Limb (tissue), 2 donors: ENCODE data around the gene LPA.
"Not testable (repeated sequence)": the region's sequence is repeated elsewhere in the genome, so short reads cannot be mapped to it uniquely, and the experiment has no call there.

ENCODE experiments used
- DNase-seq, 2 donors: peaks; one replicate each; pipeline ENCODE4 v3.0.0-alpha.2; 2016; ENCODE audit errors: extremely low spot score in 2 of 2

LPA gene, protein sequence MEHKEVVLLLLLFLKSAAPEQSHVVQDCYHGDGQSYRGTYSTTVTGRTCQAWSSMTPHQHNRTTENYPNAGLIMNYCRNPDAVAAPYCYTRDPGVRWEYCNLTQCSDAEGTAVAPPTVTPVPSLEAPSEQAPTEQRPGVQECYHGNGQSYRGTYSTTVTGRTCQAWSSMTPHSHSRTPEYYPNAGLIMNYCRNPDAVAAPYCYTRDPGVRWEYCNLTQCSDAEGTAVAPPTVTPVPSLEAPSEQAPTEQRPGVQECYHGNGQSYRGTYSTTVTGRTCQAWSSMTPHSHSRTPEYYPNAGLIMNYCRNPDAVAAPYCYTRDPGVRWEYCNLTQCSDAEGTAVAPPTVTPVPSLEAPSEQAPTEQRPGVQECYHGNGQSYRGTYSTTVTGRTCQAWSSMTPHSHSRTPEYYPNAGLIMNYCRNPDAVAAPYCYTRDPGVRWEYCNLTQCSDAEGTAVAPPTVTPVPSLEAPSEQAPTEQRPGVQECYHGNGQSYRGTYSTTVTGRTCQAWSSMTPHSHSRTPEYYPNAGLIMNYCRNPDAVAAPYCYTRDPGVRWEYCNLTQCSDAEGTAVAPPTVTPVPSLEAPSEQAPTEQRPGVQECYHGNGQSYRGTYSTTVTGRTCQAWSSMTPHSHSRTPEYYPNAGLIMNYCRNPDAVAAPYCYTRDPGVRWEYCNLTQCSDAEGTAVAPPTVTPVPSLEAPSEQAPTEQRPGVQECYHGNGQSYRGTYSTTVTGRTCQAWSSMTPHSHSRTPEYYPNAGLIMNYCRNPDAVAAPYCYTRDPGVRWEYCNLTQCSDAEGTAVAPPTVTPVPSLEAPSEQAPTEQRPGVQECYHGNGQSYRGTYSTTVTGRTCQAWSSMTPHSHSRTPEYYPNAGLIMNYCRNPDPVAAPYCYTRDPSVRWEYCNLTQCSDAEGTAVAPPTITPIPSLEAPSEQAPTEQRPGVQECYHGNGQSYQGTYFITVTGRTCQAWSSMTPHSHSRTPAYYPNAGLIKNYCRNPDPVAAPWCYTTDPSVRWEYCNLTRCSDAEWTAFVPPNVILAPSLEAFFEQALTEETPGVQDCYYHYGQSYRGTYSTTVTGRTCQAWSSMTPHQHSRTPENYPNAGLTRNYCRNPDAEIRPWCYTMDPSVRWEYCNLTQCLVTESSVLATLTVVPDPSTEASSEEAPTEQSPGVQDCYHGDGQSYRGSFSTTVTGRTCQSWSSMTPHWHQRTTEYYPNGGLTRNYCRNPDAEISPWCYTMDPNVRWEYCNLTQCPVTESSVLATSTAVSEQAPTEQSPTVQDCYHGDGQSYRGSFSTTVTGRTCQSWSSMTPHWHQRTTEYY (N-terminal part only)

DNA sequence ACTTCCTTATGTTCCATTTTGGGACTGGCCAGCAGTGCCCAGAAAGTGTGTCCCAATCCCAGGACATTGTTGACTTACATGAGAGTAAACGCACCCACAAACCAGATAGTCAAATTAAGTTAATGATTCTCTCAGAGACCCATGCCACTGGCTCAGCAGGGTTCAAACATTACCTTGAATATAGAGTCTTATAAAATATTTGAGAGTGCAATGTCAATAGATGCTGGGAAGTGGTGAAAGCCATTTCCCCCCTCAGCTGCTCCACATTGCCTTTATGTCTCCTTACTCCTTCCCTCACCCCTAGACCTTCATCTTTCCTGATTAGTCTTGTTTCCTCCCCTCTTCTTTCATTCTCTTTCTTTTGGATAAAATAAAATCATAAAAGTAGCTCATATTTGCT, at the start of gene LPA:
Gene LPA (minus strand): TSS at position 78 of the 400 bp plus-strand sequence. CDS start 61 bp downstream, at position 17.
- not testable (repeated sequence) for DNase-seq

DNA sequence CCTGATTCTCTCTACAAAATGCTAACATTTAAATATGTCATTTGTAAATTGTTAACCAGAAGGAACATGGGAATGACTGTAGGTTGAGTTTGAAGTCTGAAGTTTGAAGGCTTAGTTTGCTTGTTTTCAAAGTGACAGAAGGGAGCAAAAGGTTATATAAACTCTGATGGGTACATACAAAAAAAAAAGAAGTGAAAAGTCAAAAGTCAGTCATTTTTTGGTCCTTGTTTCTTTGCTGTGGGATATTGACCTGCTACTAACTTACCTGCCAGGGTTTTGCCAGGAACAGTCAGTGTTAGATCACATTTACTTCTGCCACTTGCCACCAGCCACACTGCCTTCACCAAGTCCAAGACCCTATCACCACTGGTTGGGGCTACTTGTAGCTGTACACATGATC, 44.9 kb upstream of the LPA start:
- not testable (repeated sequence) for DNase-seq

DNA sequence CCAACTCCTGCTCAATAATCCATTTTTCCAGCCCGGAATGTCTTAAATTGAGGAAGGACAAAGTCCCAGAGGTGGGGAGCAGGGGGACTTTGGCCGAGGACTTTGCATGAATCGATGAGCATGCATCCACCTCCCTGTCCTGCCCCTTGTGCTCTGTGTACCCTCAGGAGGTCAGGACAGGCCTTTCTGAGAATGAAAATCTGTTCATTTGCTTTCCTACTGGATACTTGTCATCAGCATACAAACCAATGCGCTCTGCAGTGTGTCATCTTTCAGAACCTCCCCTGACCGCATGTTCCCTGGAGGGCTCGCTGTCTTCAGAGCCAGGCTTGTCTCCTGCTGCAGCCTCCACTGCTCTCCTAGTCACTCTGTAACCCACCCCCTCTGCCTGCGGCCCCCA, 40.6 kb upstream of the LPA start:
- DNase-seq: not testable (repeated sequence)

DNA sequence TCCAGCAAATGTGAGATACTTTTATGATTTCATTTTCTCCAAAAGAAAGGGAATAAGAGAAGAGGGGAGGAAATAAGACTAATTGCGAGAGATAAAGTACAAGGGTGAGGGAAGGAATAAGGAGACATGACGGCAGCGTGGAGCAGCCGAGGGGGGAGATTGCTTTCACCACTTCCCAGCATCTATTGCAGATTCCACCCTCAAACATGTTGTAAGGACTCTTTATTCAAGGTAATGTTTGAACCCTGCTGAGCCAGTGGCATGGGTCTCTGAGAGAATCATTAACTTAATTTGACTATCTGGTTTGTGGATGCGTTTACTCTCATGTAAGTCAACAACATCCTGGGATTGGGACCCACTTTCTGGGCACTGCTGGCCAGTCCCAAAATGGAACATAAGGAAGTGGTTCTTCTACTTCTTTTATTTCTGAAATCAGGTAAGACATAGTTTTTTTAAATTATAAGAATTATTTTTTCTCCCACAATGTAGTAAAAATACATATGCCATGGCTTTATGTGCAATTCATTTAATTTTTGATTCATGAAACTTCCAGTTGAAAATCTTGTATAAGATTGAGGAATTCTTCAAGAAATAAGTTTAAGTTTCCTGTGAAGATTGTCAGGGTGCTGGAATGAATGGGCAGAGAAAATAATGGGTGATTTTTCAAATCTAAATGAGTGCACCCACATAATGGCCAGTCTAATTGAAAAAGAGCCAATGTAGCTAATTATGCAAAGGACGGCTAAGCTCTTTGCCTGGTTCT, 38.0 kb upstream of the LPA start, which contains the start of gene PLG:
Gene PLG (plus strand): TSS at position 327 of the 763 bp plus-strand sequence. CDS start 61 bp downstream, at position 388.
- not testable (repeated sequence) for DNase-seq

DNA sequence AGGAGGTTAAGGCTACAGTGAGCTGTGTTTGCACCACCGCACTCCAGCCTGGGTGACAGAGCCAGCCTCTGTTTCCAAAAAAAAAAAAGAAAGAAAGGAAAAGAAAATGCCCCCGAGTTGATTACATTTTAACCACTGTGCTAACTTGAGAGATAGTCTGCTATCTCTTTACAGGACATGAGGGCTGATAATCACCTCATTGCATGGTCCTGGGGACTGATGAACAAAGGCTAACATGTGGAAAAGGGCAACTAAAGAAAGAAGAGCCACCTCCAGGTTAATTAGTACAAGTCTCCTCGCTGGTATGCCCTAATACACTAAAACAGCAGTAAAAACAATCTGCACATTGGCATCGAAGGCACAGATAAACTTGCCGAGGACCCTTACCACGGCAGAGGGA, 33.8 kb upstream of the LPA start:
- no peak for DNase-seq

DNA sequence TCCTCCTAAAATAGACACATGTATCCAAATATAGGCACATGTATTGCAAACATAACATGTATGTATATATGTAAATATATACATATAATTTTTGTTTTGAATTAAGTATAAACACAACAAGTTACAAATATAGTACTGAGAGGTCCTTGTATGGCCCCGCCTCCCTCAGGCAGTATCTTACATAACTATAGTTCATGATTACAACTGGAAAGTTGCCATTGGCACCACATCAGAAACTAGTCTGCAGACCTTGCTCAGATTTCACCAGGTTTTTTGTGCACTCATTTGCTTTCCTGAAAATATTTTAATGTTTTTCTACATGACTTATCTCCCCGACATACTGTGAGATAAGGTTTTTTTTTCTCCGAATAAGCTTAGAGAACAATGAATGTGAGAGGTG, 32.8 kb upstream of the LPA start:
- not testable (repeated sequence) for DNase-seq

DNA sequence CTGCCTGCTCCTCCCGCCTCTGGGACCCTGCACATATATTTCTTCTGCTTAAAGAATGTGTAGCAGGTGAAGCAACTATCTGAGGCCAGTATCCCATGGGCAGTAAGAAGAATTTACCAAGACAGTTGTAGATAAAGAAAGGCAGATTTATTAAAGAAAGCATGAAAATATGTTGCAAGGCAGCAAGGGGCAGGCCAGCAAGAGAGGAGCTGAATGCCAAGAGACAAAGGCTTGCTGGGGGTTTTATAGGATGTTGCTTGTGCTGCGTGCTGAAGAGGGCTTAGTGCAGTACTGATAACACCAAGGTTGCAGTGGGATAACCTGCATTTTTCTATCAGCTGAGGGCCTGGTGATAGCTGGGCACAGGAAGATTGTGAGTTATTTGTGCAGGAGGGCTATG, 31.5 kb upstream of the LPA start:
- DNase-seq: not testable (repeated sequence)

DNA sequence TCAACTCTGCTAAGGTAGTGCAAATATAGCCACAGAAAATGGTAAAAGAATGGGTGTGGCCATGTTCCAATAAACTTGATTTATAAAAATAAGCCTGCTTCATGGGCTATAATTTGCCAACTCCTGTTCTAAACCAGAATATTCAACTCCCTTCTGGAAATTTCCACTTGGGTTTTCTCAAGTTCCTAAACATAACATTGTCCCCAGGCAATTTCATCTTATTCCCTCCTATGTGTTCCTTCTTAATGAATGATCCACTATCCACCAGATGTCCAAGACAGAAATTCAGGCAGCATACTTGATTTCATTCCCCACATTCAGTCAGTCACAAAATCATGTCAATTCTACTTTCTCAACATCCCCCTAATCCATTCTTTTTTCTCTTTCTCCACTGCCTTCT, 30.9 kb upstream of the LPA start:
- DNase-seq: not testable (repeated sequence)

DNA sequence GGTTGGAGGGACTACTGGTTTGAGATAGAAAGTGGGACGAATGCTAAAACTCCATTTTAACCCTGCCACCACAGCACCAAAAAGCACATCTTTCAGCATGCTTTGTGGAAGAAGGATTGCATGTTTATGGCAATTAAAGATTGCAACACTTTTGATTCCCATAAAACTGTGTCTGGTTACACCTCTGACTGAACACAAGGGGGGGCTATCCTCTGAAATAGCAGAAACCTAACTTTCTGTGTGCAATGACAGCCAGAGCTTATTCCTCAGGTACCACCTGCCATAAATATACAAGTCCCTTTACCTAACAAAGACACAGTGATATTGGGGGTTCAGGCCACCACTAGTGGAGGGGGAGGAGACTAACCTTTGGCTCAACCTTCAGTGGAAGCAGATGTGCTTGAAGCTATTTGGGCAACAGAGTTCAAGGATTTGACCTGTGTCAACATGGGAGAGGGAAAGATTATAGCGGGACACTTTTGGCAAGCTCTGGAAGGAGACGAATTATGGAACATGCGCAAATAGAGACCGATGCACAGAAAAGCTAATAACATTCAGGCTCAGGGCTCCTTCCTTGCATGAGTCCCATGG, 28.4 kb upstream of the LPA start:
- DNase-seq: no peak

DNA sequence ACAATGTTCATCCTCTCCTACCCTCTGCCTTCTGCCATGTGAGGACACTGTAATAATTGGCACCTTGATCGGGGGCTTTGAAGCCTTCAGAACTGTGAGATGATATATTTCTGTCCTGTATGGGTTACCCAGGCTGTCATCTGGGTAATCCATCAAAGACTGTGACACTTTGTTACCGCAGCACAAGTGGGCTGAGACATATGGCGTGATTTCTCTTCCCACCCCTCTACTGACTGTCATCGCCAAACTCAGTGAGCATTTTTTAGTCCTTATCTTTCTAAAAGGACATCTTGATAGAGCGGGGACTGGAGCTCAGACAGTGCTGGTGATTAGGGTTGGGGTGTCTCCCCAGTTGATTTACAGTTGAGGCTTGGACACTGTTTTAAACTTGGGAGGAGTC, 27.5 kb upstream of the LPA start:
- DNase-seq: no peak

DNA sequence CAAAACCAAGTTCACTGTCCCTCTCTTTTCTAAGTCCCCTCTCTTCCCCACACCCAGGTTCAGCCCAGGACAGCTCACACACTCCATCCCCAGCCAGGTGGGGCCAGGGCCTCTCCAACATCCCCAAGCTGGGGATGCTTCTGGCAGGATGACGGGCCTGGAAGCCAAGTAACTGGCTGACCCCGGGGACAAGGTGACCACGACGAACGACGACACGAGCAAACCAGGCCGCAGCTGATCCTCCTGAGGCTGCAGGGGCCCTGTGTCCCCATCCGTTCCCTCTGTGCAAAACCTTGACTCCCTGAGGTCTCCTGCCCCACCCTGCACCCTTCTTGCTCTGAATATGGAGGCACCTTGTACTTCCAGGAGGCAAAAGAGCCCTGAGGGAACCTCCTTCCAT, 26.4 kb upstream of the LPA start:
- no peak for DNase-seq

DNA sequence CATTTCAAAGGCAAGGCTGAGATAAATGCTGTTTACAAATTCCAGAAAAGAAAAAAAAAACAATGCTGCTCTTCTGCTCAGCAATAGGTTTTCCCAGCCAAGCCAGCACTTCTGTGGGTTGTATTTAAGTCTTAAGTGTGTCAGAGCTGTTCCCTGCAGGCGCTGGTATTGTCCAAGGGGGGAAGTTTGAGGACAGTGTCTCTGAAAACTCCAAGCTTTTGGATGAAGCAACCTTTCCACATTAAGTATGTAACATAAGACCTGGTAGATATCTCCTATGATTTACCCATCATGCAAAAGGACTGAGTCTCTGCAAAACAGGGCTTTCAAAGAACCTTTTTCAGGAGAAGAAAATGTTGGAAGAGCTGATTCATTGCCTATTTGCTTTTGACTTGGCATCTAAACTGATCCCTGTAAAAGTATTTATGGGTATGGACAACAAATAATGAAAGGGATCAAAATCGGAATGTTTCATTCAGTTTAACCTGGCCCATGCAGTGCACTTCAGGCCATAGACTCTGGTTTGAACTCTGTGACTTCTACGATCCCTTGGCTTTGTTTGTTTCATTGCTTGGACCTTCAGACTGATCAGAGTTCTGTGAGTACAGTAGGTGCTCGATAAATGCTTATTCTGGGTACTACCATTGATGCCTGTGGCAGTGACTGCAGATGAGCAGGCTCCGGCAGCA, 21.8 kb upstream of the LPA start:
- DNase-seq: no peak

DNA sequence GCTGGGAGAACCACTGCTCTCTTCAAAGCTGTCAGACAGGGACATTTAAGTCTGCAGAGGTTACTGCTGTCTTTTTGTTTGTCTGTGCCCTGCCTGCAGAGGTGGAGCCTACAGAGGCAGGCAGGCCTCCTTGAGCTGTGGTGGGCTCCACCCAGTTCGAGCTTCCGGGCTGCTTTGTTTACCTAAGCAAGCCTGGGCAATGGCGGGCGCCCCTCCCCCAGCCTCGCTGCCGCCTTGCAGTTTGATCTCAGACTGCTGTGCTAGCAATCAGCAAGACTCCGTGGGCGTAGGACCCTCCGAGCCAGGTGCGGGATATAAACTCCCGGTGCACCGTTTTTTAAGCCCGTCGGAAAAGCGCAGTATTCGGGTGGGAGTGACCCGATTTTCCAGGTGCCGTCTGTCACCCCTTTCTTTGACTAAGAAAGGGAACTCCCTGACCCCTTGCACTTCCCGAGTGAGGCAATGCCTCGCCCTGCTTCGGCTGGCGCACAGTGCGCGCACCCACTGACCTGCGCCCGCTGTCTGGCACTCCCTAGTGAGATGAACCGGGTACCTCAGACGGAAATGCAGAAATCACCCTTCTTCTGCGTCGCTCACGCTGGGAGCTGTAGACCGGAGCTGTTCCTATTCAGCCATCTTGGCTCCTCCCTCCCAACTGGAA, 21.2 kb upstream of the LPA start:
- DNase-seq: not testable (repeated sequence)

DNA sequence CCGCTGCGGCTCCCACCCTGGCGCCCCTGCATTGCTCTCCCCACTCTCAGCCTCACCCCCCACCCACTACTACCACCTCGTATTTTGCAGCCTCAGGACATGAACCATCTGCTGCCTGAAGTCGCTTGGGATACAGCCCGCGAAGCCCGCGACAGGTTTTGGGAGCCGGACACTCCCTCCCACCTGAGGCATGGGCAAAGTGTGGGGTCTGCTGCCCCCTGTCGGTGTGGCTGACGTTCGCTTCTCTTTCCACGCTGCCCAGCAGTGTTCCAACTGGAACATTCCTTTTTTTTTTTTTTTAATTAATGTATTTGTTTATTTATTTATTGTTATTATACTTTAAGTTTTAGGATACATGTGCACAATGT, 15.3 kb upstream of the LPA start:
- DNase-seq: peak in 1 of 2 donors; percentile 52

DNA sequence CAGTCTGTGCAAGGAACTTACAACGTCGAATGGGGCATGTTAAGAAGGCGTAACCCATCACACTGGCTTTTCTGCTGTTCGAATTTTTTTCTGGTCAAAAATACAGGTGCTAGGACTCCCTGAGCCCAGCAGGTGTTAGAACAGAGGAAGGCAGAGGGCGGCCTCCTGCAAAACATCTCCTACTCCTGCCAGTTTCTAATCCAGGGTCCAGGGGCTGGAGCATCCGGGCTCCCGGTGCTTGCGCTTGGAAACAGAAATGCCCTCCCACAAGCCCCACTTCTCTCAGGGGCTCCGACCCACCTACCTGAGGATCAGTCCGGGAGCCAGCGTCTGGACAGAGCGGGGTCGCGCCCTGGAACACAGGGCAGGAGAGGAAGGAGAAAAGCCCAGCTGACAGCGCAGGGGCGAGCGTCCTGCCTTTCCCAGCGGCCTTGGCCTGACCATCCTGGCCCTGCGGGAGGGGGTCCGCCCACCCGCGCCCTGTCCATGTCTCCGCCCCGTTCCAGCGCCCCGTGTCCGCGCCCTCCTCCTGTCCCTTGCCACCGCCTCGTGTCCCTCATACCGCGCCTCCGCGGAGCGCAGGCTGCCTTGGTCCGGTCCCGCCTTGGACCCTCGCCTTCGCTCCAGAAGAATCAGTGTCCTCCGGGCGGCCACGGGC, 14.8 kb upstream of the LPA start:
- DNase-seq: no peak

DNA sequence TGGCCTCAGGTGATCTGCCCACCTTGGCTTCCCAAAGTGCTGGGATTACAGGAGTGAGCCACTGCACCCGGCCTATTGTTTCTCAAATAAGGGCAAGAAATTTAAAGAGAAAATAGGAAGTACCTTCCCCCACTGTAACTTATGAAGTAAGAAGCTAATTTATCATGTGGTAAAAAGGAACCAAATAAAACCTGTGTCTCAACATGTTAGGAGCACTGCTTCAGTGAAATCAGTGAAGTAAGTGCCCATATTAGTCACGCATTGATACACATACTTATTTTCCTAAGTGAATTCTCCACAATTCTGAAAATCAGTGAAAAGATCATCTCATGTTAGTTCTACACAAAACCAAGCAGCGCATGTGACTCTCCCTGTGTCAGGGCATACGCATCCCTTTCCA, 14.2 kb upstream of the LPA start:
- no peak for DNase-seq

DNA sequence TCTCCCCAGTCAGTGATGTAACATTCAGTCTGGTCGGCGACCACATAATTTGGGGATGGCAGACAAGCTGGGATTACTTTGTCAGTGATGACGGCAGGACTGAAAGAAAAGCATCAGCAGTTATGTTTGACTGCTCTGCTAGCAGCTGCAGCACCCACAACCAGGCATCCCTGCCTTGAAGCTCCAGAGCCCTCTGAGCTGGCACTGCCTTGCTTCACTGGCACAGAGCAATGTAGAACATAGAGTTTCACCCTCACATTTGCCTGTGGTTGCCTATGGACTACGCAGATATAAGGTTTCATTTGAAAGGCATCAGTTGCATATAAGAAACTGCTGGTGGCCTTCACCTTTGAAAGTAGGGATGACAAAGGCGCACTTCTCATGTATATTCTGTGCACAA, 12.3 kb upstream of the LPA start:
- not testable (repeated sequence) for DNase-seq

DNA sequence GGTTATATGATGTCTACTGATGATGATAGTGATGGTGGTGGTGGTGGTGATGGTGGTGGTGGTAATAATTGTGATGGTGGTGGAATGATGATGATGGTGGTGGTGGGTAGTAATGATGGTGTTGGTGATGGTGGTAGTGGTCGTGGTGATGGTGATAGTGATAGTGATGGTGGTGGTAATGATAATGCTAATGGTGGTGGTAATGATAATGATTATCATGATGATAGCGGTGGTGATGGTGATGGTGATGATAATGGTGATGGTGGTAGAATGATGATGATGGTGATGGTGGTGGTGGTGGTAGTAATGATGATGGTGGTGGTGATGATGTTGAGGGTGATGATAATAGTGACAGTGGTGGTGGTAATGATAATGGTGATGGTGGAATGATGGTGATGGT, 4.5 kb upstream of the LPA start:
- no peak for DNase-seq
